IMR-90 (cell line): ENCODE results near the gene PRTFDC1.
"Not testable (repeated sequence)": the region's sequence is repeated elsewhere in the genome, so short reads cannot be mapped to it uniquely, and the experiment has no call there.

Experiments
- BHLHE40 ChIP-seq: fragments of 150-350 bp; IDR thresholded peaks from 2 replicates; pipeline ENCODE4 v1.6.1; 2016; ENCODE audit warnings: mild to moderate bottlenecking, low read depth, low read length
- FOS ChIP-seq: fragments of 150-350 bp; IDR thresholded peaks from 2 replicates; pipeline ENCODE4 v1.6.1; 2016; ENCODE audit warnings: low read depth, low read length
- POLR2A ChIP-seq: IDR thresholded peaks from 2 replicates; pipeline ENCODE4 v1.6.1; 2012; ENCODE audit warnings: mild to moderate bottlenecking, low read depth, low read length
- RFX5 ChIP-seq: IDR thresholded peaks from 2 replicates; pipeline ENCODE4 v1.8.0; 2012; ENCODE audit warnings: low read depth, mild to moderate bottlenecking, low read length, moderate library complexity
- TF ChIP-seq, protein P1 (sequence below): conservative IDR thresholded peaks from 2 replicates; pipeline ENCODE4 v1.5.1; 2012; ENCODE audit warnings: mild to moderate bottlenecking, low read depth, low read length, improper control_type of control experiment

DNA sequence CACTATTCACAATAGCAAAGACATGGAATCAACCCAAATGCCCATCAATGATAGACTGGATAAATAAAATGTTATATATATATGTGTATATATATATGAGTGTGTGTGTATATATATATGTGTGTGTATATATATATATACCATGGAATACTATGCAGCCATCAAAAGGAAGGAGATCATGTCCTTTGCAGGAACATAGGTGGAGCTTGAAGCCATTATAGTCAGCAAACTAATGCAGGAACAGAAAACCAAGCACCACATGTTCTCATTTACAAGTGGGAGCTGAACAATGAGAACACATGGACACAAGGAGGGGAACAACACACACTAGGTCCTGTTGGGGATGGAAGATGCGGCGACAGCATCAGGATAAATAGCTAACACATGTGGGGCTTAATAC, 32.2 kb downstream of the PRTFDC1 start:
- TF ChIP-seq, protein P1, sequence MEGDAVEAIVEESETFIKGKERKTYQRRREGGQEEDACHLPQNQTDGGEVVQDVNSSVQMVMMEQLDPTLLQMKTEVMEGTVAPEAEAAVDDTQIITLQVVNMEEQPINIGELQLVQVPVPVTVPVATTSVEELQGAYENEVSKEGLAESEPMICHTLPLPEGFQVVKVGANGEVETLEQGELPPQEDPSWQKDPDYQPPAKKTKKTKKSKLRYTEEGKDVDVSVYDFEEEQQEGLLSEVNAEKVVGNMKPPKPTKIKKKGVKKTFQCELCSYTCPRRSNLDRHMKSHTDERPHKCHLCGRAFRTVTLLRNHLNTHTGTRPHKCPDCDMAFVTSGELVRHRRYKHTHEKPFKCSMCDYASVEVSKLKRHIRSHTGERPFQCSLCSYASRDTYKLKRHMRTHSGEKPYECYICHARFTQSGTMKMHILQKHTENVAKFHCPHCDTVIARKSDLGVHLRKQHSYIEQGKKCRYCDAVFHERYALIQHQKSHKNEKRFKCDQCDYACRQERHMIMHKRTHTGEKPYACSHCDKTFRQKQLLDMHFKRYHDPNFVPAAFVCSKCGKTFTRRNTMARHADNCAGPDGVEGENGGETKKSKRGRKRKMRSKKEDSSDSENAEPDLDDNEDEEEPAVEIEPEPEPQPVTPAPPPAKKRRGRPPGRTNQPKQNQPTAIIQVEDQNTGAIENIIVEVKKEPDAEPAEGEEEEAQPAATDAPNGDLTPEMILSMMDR = not testable (repeated sequence)
- TF ChIP-seq RFX5, BHLHE40, POLR2A, FOS: not testable (repeated sequence)
